Fibroblast of the conjunctiva (primary cell): ENCODE measurements around the gene ELANE.
A peak's percentile ranks its signal among the peaks of the same experiment; 100 is the strongest.
"Not testable (repeated sequence)": the region's sequence is repeated elsewhere in the genome, so short reads cannot be mapped to it uniquely, and the experiment has no call there.

ENCODE experiments used
- DNase-seq: peaks from one replicate; pipeline ENCODE4 v3.0.0-alpha.2; 2010; ENCODE audit warnings: low read depth

The ELANE gene

GRCh38 chr19:862581-863314 lies 10.6 kb downstream of the ELANE start:
- no peak for DNase-seq

GRCh38 chr19:863315-863620 lies 11.2 kb downstream of the ELANE start:
- no peak for DNase-seq

- no peak for DNase-seq
These were observed 14.7 kb downstream of the ELANE start for GRCh38 chr19:866769-867300.

- DNase-seq: no peak
These were observed 15.2 kb downstream of the ELANE start for GRCh38 chr19:867301-867793.

GRCh38 chr19:867855-868457 lies 15.9 kb downstream of the ELANE start:
- no peak for DNase-seq

- DNase-seq: no peak
These were observed 16.5 kb downstream of the ELANE start for GRCh38 chr19:868458-869244.

- peak; percentile 91 for DNase-seq
These were observed 17.4 kb downstream of the ELANE start for GRCh38 chr19:869245-870177.

- no peak for DNase-seq
These were observed 18.2 kb downstream of the ELANE start for GRCh38 chr19:870314-870713.

GRCh38 chr19:870963-871401 lies 18.9 kb downstream of the ELANE start:
- DNase-seq: no peak

GRCh38 chr19:871446-872265 lies 19.6 kb downstream of the ELANE start:
- no peak for DNase-seq

GRCh38 chr19:872266-872951 lies 20.3 kb downstream of the ELANE start:
- peak; percentile 47 for DNase-seq

- DNase-seq: no peak
These were observed 21.0 kb downstream of the ELANE start for GRCh38 chr19:873084-873483.

GRCh38 chr19:873561-874041 lies 21.5 kb downstream of the ELANE start:
- no peak for DNase-seq

GRCh38 chr19:875265-875879 lies 23.3 kb downstream of the ELANE start:
- no peak for DNase-seq

- DNase-seq: no peak
These were observed 24.0 kb downstream of the ELANE start for GRCh38 chr19:876089-876488.

- no peak for DNase-seq
These were observed 24.7 kb downstream of the ELANE start for GRCh38 chr19:876780-877314.

GRCh38 chr19:877992-878660 lies 26.0 kb downstream of the ELANE start:
- DNase-seq: not testable (repeated sequence)

GRCh38 chr19:878751-879561 lies 26.9 kb downstream of the ELANE start:
- not testable (repeated sequence) for DNase-seq
